GM12878 (cell line): Measurements from ENCODE around the gene SORT1. TPM values are rescaled to one million over a fixed set of nuclear protein-coding genes. Genes with fewer than 3 reads are reported as not detected.

Source experiments
- ATAC-seq: fragments of 200-7000 bp; cut with Tn5 transposase; 3 replicates; pipeline ENCODE4 v1.9.1; 2020; ENCODE audit warnings: mild to moderate bottlenecking, moderate library complexity
- BruUV-seq: library from RNA; stranded (reverse); fragments of 400-500 nt; replicated peaks from 2 replicates; lab custom pipeline; 2021; lab: Mats Ljungman, UMichigan
- CTCF ChIA-PET: fragments of 300-600 bp; sonication (Branson Sonifier 250); formaldehyde crosslinking; extraction: SDS; loops from one replicate; lab custom pipeline; 2021; ENCODE audit warnings: inconsistent platforms; lab: Yijun Ruan, JAX
- POLR2A ChIA-PET: fragments of 350-600 bp; formaldehyde crosslinking; extraction: SDS; loops from one replicate; lab custom pipeline; 2021; ENCODE audit warnings: inconsistent platforms; lab: Charles Lee
- RAD21 ChIA-PET: fragments of 300-600 bp; sonication (Branson Sonifier 250); formaldehyde crosslinking; loops from one replicate; lab custom pipeline; 2023; ENCODE audit warnings: antibody characterized with exemption; ENCODE audit not compliant: unreplicated experiment; lab: Charles Lee
- SMC1A ChIA-PET: fragments of 300-600 bp; sonication (Branson Sonifier 250); formaldehyde crosslinking; loops from one replicate; lab custom pipeline; 2023; ENCODE audit not compliant: unreplicated experiment, uncharacterized antibody; lab: Charles Lee
- DNase-seq: peaks from one replicate; pipeline ENCODE4 v3.0.0-alpha.2; 2011; ENCODE audit warnings: low read depth, low spot score
- FAIRE-seq: peaks from 3 replicates; lab custom pipeline; 2011; peaks lifted over from hg19 to GRCh38; lab: Jason Lieb, UNC
- H2AFZ ChIP-seq: 2 replicates; pipeline ENCODE4 v1.6.0; 2011; ENCODE audit warnings: low read depth, low read length, control low read depth; ENCODE audit not compliant: control insufficient read depth
- H3K27ac ChIP-seq: 2 replicates; pipeline ENCODE4 v1.5.1; 2011; ENCODE audit warnings: control low read depth; ENCODE audit not compliant: control insufficient read depth, insufficient read depth
- H3K27me3 ChIP-seq, 2 experiments: replicated peaks in 1 of 2; 2 replicates each; pipeline versions ENCODE4 v1.6.0 to v1.6.1; 2011; ENCODE audit warnings: low read length in 1 of 2; ENCODE audit not compliant: control insufficient read depth in 2 of 2, insufficient read depth in 2 of 2
- H3K36me3 ChIP-seq, 2 experiments: 2 replicates each; pipeline ENCODE4 v1.5.1; 2011; ENCODE audit warnings: low read length in 1 of 2; ENCODE audit not compliant: control insufficient read depth in 2 of 2, insufficient read depth in 2 of 2
- H3K4me1 ChIP-seq: 2 replicates; pipeline ENCODE4 v1.6.1; 2011; ENCODE audit warnings: mild to moderate bottlenecking, low read length, moderate library complexity, mixed read lengths; ENCODE audit not compliant: control insufficient read depth, insufficient read depth
- H3K4me2 ChIP-seq: 2 replicates; pipeline ENCODE4 v1.6.0; 2011; ENCODE audit warnings: control low read depth; ENCODE audit not compliant: control insufficient read depth, insufficient read depth
- H3K4me3 ChIP-seq: fragments of 200-600 bp; sonication (generic); 2 replicates; pipeline ENCODE4 v1.5.1; 2016
- H3K79me2 ChIP-seq: 2 replicates; pipeline ENCODE4 v1.6.0; 2011; ENCODE audit warnings: low read length; ENCODE audit not compliant: control insufficient read depth, insufficient read depth
- H3K9ac ChIP-seq: 2 replicates; pipeline ENCODE4 v1.8.0; 2011; ENCODE audit warnings: low read length, control low read depth, mixed read lengths; ENCODE audit not compliant: control insufficient read depth, insufficient read depth
- H3K9me3 ChIP-seq: replicated peaks from 3 replicates; pipeline ENCODE4 v1.5.1; 2011; ENCODE audit warnings: mild to moderate bottlenecking, low read length; ENCODE audit not compliant: control insufficient read depth, insufficient read depth
- H4K20me1 ChIP-seq: 2 replicates; pipeline ENCODE4 v1.6.0; 2011; ENCODE audit not compliant: control insufficient read depth, insufficient read depth
- CREM ChIP-seq: IDR thresholded peaks from 2 replicates; pipeline ENCODE4 v1.6.1; 2014; ENCODE audit warnings: antibody characterized with exemption, low read depth
- LARP7 ChIP-seq: fragments of 450-650 bp; IDR thresholded peaks from 2 replicates; pipeline ENCODE4 v1.6.1; 2017; ENCODE audit warnings: mild to moderate bottlenecking
- NR2C2 ChIP-seq: IDR thresholded peaks from 2 replicates; pipeline ENCODE4 v1.6.1; 2011; ENCODE audit warnings: borderline replicate concordance, low read depth; ENCODE audit not compliant: control insufficient read depth, insufficient read length
- SMAD5 ChIP-seq: IDR thresholded peaks from 2 replicates; pipeline ENCODE4 v1.6.1; 2016; ENCODE audit warnings: antibody characterized with exemption, low read depth
- TARDBP ChIP-seq: IDR thresholded peaks from 2 replicates; pipeline ENCODE4 v1.6.1; 2016; ENCODE audit warnings: borderline replicate concordance
- WGBS: methylation state at CpG from one replicate; pipeline ENCODE4 v1.1.6; 2016; ENCODE audit warnings: low lambda C conversion rate; ENCODE audit not compliant: insufficient replicate concordance, insufficient coverage; ENCODE audit errors: missing lambda C conversion rate; 5-methylcytosine and 5-hydroxymethylcytosine counted together
- in situ Hi-C: fragments of 300-500 bp; cut with MboI; formaldehyde crosslinking; loops from 9 replicates; pipeline ENCODE4 v1.14.3; 2018; ENCODE audit warnings: mixed read lengths
- intact Hi-C: fragments of 100-400 bp; cut with micrococcal nuclease; formaldehyde crosslinking; loops from one replicate; pipeline ENCODE4 v1.14.2; 2022; ENCODE audit not compliant: unreplicated experiment
- polyA plus RNA-seq, 11 experiments: library from polyadenylated mRNA; depleted of rRNA in 4 of 11; unstranded in 6 of 11; stranded (reverse) in 5 of 11; fragments of >200 nt; fragmentation: Nextera tagmentation in 4 of 11; fragmentation: Illumina TruSeq in 1 of 11; extraction: Ambion mirVana in 4 of 11; extraction: Trizol in 1 of 11; gene quantifications; 1 replicate in 1 of 11; 2 replicates in 10 of 11; pipeline versions ENCODE4 v1.2.1 to v1.2.3, GENCODE V29; 2011 to 2016; ENCODE audit warnings: inconsistent platforms in 2 of 11, missing spikeins in 2 of 11, low read depth in 1 of 11
- total RNA-seq, 4 experiments: library from RNA; depleted of rRNA in 3 of 4; stranded (reverse); fragments of >200 nt in 3 of 4; fragmentation: Illumina TruSeq in 1 of 4; extraction: Trizol in 1 of 4; gene quantifications; 2 replicates each; pipeline versions ENCODE4 v1.2.1 to v1.2.3, GENCODE V29; 2013 to 2021
- TF ChIP-seq, protein P1 (sequence below): fragments of 450-650 bp; formaldehyde crosslinking; IDR thresholded peaks from 2 replicates; pipeline ENCODE4 v1.4.0; 2020; ENCODE audit warnings: mild to moderate bottlenecking, moderate library complexity
- TF ChIP-seq, protein P2 (sequence below), 3 experiments: IDR thresholded peaks in 2 of 3; conservative IDR thresholded peaks in 1 of 3; 2 replicates each; pipeline ENCODE4 v1.5.1; 2011; ENCODE audit warnings: low read depth in 3 of 3, low read length in 3 of 3, mild to moderate bottlenecking in 3 of 3, control low read depth in 2 of 3, moderate library complexity in 2 of 3, inconsistent platforms in 1 of 3, mixed read lengths in 1 of 3; ENCODE audit not compliant: control insufficient read depth in 2 of 3, insufficient read depth in 1 of 3; ENCODE audit errors: extremely low read depth in 1 of 3
- TF ChIP-seq, protein P3 (sequence below): fragments of 450-650 bp; conservative IDR thresholded peaks from 2 replicates; pipeline ENCODE4 v1.6.1; 2017; ENCODE audit warnings: mild to moderate bottlenecking, moderate library complexity
- TF ChIP-seq, protein P4 (sequence below): fragments of 450-650 bp; IDR thresholded peaks from 2 replicates; pipeline ENCODE4 v1.6.1; 2018; ENCODE audit warnings: mild to moderate bottlenecking, low read depth, moderate library complexity; ENCODE audit not compliant: partially characterized antibody

SORT1 gene
- total and polyA plus RNA-seq, 10 of the 15 experiments (the other 5 are each of a cell fraction or from before 2014, with no cell fraction given), result 0.06 to 1.9 (median 0.33) TPM; not detected in 1

DNA sequence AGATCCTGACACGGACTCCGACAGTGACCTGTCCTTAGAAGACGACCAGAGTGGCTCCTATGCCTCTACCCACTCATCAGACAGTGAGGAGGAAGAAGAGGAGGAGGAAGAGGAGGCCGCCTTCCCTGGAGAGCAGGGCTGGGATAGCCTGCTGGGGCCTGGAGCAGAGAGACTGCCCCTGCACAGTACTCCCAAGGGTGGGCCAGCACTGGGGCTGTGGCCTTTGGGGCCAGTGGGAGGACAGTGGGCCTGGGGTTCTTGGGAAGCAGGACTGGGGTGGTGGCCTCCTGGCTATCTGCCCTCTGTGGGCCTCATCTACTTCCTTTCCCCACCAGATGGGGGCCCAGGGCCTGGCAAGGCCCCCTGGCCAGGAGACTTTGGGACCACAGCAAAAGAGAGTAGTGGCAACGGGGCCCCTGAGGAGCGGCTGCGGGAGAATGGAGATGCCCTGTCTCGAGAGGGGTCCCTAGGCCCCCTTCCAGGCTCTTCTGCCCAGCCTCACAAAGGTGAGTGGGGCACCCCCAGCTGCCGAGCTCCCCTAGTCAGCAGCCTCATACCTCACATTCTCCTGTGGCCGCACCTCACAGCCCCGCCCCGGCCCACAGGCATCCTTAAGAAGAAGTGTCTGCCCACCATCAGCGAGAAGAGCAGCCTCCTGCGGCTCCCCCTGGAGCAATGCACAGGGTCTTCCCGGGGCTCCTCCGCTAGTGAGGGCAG lies 124.7 kb downstream of the SORT1 start:
- Histone ChIP-seq H3K27ac (no peak overlapping the region), H3K36me3 (no peaks in the 10 kb centered on the region), H3K4me1 (no peaks in the 10 kb centered on the region), H3K9me3 (no peaks in the 10 kb centered on the region), H3K27me3 (peaks cover 0 to 1% of the 10 kb centered on the region in 2 experiments; a peak in 1 of 4 replicates), H4K20me1 (no peaks in the 10 kb centered on the region), H2AFZ (no peak overlapping the region), H3K9ac (no peak overlapping the region), H3K79me2 (no peaks in the 10 kb centered on the region), H3K4me3 (no peak overlapping the region), H3K4me2 (no peak overlapping the region)
- TF ChIP-seq NR2C2 (no peak), TARDBP (no peak), CREM (no peak), LARP7 (no peak), SMAD5 (no peak)
- TF ChIP-seq, protein P1, sequence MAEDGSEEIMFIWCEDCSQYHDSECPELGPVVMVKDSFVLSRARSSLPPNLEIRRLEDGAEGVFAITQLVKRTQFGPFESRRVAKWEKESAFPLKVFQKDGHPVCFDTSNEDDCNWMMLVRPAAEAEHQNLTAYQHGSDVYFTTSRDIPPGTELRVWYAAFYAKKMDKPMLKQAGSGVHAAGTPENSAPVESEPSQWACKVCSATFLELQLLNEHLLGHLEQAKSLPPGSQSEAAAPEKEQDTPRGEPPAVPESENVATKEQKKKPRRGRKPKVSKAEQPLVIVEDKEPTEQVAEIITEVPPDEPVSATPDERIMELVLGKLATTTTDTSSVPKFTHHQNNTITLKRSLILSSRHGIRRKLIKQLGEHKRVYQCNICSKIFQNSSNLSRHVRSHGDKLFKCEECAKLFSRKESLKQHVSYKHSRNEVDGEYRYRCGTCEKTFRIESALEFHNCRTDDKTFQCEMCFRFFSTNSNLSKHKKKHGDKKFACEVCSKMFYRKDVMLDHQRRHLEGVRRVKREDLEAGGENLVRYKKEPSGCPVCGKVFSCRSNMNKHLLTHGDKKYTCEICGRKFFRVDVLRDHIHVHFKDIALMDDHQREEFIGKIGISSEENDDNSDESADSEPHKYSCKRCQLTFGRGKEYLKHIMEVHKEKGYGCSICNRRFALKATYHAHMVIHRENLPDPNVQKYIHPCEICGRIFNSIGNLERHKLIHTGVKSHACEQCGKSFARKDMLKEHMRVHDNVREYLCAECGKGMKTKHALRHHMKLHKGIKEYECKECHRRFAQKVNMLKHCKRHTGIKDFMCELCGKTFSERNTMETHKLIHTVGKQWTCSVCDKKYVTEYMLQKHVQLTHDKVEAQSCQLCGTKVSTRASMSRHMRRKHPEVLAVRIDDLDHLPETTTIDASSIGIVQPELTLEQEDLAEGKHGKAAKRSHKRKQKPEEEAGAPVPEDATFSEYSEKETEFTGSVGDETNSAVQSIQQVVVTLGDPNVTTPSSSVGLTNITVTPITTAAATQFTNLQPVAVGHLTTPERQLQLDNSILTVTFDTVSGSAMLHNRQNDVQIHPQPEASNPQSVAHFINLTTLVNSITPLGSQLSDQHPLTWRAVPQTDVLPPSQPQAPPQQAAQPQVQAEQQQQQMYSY (CRISPR knock-in tag), result no peak
- TF ChIP-seq, protein P2, sequence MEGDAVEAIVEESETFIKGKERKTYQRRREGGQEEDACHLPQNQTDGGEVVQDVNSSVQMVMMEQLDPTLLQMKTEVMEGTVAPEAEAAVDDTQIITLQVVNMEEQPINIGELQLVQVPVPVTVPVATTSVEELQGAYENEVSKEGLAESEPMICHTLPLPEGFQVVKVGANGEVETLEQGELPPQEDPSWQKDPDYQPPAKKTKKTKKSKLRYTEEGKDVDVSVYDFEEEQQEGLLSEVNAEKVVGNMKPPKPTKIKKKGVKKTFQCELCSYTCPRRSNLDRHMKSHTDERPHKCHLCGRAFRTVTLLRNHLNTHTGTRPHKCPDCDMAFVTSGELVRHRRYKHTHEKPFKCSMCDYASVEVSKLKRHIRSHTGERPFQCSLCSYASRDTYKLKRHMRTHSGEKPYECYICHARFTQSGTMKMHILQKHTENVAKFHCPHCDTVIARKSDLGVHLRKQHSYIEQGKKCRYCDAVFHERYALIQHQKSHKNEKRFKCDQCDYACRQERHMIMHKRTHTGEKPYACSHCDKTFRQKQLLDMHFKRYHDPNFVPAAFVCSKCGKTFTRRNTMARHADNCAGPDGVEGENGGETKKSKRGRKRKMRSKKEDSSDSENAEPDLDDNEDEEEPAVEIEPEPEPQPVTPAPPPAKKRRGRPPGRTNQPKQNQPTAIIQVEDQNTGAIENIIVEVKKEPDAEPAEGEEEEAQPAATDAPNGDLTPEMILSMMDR (IDR thresholded peaks at IDR 0.05 in 2 of 3, conservative IDR thresholded peaks at IDR 0.05 in 1 of 3; ENCODE audit: control insufficient read depth in 2 of 3, extremely low read depth in 1 of 3, insufficient read depth in 1 of 3, low read depth in 3 of 3, low read length in 3 of 3), result no peak
- TF ChIP-seq, protein P3, sequence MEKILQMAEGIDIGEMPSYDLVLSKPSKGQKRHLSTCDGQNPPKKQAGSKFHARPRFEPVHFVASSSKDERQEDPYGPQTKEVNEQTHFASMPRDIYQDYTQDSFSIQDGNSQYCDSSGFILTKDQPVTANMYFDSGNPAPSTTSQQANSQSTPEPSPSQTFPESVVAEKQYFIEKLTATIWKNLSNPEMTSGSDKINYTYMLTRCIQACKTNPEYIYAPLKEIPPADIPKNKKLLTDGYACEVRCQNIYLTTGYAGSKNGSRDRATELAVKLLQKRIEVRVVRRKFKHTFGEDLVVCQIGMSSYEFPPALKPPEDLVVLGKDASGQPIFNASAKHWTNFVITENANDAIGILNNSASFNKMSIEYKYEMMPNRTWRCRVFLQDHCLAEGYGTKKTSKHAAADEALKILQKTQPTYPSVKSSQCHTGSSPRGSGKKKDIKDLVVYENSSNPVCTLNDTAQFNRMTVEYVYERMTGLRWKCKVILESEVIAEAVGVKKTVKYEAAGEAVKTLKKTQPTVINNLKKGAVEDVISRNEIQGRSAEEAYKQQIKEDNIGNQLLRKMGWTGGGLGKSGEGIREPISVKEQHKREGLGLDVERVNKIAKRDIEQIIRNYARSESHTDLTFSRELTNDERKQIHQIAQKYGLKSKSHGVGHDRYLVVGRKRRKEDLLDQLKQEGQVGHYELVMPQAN, result no peak
- TF ChIP-seq, protein P4, sequence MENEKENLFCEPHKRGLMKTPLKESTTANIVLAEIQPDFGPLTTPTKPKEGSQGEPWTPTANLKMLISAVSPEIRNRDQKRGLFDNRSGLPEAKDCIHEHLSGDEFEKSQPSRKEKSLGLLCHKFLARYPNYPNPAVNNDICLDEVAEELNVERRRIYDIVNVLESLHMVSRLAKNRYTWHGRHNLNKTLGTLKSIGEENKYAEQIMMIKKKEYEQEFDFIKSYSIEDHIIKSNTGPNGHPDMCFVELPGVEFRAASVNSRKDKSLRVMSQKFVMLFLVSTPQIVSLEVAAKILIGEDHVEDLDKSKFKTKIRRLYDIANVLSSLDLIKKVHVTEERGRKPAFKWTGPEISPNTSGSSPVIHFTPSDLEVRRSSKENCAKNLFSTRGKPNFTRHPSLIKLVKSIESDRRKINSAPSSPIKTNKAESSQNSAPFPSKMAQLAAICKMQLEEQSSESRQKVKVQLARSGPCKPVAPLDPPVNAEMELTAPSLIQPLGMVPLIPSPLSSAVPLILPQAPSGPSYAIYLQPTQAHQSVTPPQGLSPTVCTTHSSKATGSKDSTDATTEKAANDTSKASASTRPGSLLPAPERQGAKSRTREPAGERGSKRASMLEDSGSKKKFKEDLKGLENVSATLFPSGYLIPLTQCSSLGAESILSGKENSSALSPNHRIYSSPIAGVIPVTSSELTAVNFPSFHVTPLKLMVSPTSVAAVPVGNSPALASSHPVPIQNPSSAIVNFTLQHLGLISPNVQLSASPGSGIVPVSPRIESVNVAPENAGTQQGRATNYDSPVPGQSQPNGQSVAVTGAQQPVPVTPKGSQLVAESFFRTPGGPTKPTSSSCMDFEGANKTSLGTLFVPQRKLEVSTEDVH, result no peak
- ChIA-PET POLR2A (no interaction called here), CTCF (interaction anchor here (1.1 kb wide), 1 partner anchor 260 kb away, joined by 3 read pairs; no protein-coding TSS in a partner anchor), RAD21 (no interaction called here), SMC1A (no interaction called here)
- no TSS peak for BruUV-seq
- no peak for DNase-seq
- ATAC-seq, result no peak
- 45% methylated on average over 16 of the region's 16 CpGs for whole genome bisulfite sequencing
- intact Hi-C loops, result no loop called here
- in situ Hi-C loops, result no loop called here
- no peak for FAIRE-seq
